Measurements from ENCODE around the gene SCMH1. TPM values are rescaled to one million over a fixed set of nuclear protein-coding genes. Genes with fewer than 3 reads are reported as not detected.

SCMH1 gene
- total and polyA plus RNA-seq, 2 of the 4 experiments (the other 2 are of a cell fraction) = 9.0 to 19.4 TPM

GRCh38 chr1:41284121-41284520, 42.0 kb upstream of the SCMH1 start:
- Histone ChIP-seq H3K18ac (ENCODE audit: low read depth, low read length) (no peak overlapping the region), H2BK15ac (ENCODE audit: low read depth, low read length) (no peak overlapping the region), H3K9me3 (ENCODE audit: control insufficient read depth, insufficient read depth, low read length) (no peaks in the 10 kb centered on the region), H3K27ac (ENCODE audit: insufficient read depth, low read length) (no peak overlapping the region), H3K36me3 (ENCODE audit: control insufficient read depth, insufficient read depth, low read length) (no peaks in the 10 kb centered on the region), H3K27me3 (ENCODE audit: control insufficient read depth, insufficient read depth, low read length) (peaks cover 68% of the 10 kb centered on the region), H3K9ac (ENCODE audit: low read depth, low read length) (no peak overlapping the region), H2BK5ac (ENCODE audit: low read depth, low read length, poor library complexity, severe bottlenecking) (no peak overlapping the region), H3K79me1 (ENCODE audit: low read depth in 1 of 2, low read length in 2 of 2) (no peaks in the 10 kb centered on the region), H4K5ac (ENCODE audit: low read depth, low read length) (no peak overlapping the region), H2BK20ac (ENCODE audit: low read depth, low read length) (no peak overlapping the region), H2AFZ (replicated peaks; ENCODE audit: low read length, poor library complexity) (no peak overlapping the region), H3K14ac (replicated peaks; ENCODE audit: low read depth, low read length) (no peak overlapping the region), H2AK5ac (ENCODE audit: low read depth, low read length) (no peak overlapping the region), H3K4me3 (ENCODE audit: insufficient read depth, low read depth, low read length) (no peak overlapping the region), H3K56ac (ENCODE audit: extremely low read depth, insufficient read depth, low read length) (no peak overlapping the region), H3K4me2 (ENCODE audit: low read depth, low read length) (no peak overlapping the region), H3K9me1 (ENCODE audit: insufficient read depth, low read length) (no peaks in the 10 kb centered on the region), H4K20me1 (ENCODE audit: insufficient read depth, low read length) (no peaks in the 10 kb centered on the region), H4K91ac (ENCODE audit: insufficient read depth, low read depth, low read length) (no peak overlapping the region), H3K23ac (ENCODE audit: low read depth, low read length) (no peak overlapping the region), H3K4me1 (ENCODE audit: control insufficient read depth, insufficient read depth, low read length) (no peaks in the 10 kb centered on the region), H2BK120ac (ENCODE audit: low read depth, low read length) (no peak overlapping the region), H2AK9ac (replicated peaks; ENCODE audit: low read depth, low read length, poor library complexity) (no peak overlapping the region), H3K4ac (ENCODE audit: low read depth, low read length) (no peak overlapping the region), H4K8ac (ENCODE audit: low read depth in 2 of 2, low read length in 2 of 2) (no peak overlapping the region)
- no peak for DNase-seq
- intact Hi-C loops (cut with micrococcal nuclease) (no loop called here), dilution Hi-C loops (cut with HindIII; ENCODE audit: low sequenced_read_pairs, unreplicated experiment) (no loop called here), in situ Hi-C loops (cut with MboI; ENCODE audit: low sequenced_read_pairs) (no loop called here)
- CTCF ChIA-PET = interaction anchor here (1.0 to 1.4 kb wide), 2 partner anchors 20 to 132 kb away, joined by 3 to 4 read pairs; no protein-coding TSS in a partner anchor
- ATAC-seq (ENCODE audit: low read depth) = no peak
- POLR2A ChIA-PET (ENCODE audit: unreplicated experiment) = no interaction called here
- TF ChIP-seq CEBPB (IDR thresholded peaks at IDR 0.05; ENCODE audit: low read depth, low read length) (no peak), RCOR1 (IDR thresholded peaks at IDR 0.05; ENCODE audit: insufficient replicate concordance, low read length) (no peak)
- no TSS peak for BruUV-seq (replicated peaks)
- 0% methylated on average over 1 of the region's 2 CpGs; no CpG with 5 or more reads in 1 of the 2 experiments for WGBS, 2 experiments (ENCODE audit: extremely low coverage in 2 of 2, insufficient read length in 1 of 2)

All from IMR-90 (cell line).